GM21786 (cell line): ENCODE measurements around the gene MAP7D1.
"Not testable (repeated sequence)": the region's sequence is repeated elsewhere in the genome, so short reads cannot be mapped to it uniquely, and the experiment has no call there.

Experiments
- ATAC-seq: cut with Tn5 transposase; IDR thresholded peaks from one replicate; pipeline ENCODE4 v1.9.1; 2021; ENCODE audit not compliant: unreplicated experiment

Gene MAP7D1

GRCh38 chr1:36166938-36167905, 11.3 kb downstream of the MAP7D1 start:
- ATAC-seq = no peak

GRCh38 chr1:36168514-36168913, 12.6 kb downstream of the MAP7D1 start:
- no peak for ATAC-seq

GRCh38 chr1:36170643-36171412, 14.9 kb downstream of the MAP7D1 start:
- ATAC-seq = no peak

GRCh38 chr1:36172017-36172747, 16.2 kb downstream of the MAP7D1 start:
- ATAC-seq = no peak

- ATAC-seq = no peak
These were observed 17.0 kb downstream of the MAP7D1 start for GRCh38 chr1:36172983-36173382.

- no peak for ATAC-seq
These were observed 18.8 kb downstream of the MAP7D1 start for GRCh38 chr1:36174713-36175112.

GRCh38 chr1:36175137-36176095, 19.5 kb downstream of the MAP7D1 start:
- ATAC-seq = no peak

GRCh38 chr1:36176106-36176949, 20.4 kb downstream of the MAP7D1 start:
- no peak for ATAC-seq

- no peak for ATAC-seq
These were observed 21.9 kb downstream of the MAP7D1 start for GRCh38 chr1:36177589-36178431.

- ATAC-seq = no peak
These were observed 22.7 kb downstream of the MAP7D1 start for GRCh38 chr1:36178471-36179219.

GRCh38 chr1:36179220-36179600, 23.2 kb downstream of the MAP7D1 start:
- no peak for ATAC-seq

- no peak for ATAC-seq
These were observed 26.8 kb downstream of the MAP7D1 start for GRCh38 chr1:36182734-36183133.

GRCh38 chr1:36183309-36183856, 27.4 kb downstream of the MAP7D1 start:
- no peak for ATAC-seq

GRCh38 chr1:36187800-36188593, 32.0 kb downstream of the MAP7D1 start:
- ATAC-seq = peak; percentile 78

GRCh38 chr1:36196805-36197204, 40.8 kb downstream of the MAP7D1 start:
- not testable (repeated sequence) for ATAC-seq

- ATAC-seq = no peak
These were observed 42.7 kb downstream of the MAP7D1 start for GRCh38 chr1:36198641-36199040.
